GM18511 (cell line): ENCODE data around the gene KIAA0753.

ENCODE experiments used
- ATAC-seq: cut with Tn5 transposase; IDR thresholded peaks from one replicate; pipeline ENCODE4 v1.9.1; 2021; ENCODE audit warnings: mild to moderate bottlenecking, moderate library complexity; ENCODE audit not compliant: unreplicated experiment

The KIAA0753 gene

DNA sequence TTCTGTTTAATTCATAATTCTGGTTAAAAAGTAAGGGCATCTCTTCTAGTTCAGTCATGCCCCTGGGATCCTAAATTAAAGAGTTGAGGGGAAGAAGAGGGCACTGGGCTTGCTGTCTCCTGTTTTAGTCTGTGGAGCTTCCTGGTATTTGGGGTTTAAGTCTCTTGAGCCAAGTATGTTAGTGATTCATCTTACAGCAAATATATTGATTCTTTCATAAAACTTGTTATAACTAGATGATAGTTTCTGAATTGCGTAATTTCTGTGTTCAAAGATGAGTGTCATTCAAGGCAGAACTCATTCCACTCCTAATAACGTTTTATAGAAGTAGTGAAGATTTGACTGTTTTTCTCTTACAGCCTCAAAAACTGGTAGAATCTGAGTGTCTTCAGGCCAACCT is 2.1 kb upstream of the KIAA0753 start:
- ATAC-seq = no peak

DNA sequence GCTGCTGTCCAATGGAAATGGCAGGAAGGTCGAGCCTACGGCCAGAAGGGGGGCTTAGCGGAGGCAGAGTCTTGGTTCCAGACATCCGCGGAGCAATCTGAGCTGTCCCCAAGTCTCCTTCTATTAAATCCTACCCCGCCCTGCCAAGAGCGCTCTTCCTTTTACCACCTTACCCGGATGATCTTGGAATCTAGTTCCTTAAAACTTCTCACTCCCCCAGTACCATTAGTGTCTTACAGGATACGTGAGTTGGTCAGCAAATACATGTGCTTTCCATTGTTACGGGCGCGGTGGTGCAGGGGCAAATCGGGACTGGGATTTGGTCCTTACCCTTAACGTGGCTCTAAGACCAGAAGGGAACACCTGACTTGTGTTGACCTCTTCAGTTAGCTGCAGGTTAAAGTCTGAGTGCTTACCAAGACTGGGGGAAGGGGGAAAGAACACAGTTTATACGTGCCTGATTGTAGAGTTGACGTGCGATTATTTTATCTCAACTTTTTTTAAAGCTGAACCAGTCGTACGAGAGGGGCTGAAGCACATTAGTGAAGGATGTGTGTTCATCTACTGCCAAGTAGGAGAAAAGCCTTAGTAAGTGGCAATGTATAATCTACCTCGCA is 844 bp upstream of the KIAA0753 start:
- ATAC-seq = peak; percentile 19

DNA sequence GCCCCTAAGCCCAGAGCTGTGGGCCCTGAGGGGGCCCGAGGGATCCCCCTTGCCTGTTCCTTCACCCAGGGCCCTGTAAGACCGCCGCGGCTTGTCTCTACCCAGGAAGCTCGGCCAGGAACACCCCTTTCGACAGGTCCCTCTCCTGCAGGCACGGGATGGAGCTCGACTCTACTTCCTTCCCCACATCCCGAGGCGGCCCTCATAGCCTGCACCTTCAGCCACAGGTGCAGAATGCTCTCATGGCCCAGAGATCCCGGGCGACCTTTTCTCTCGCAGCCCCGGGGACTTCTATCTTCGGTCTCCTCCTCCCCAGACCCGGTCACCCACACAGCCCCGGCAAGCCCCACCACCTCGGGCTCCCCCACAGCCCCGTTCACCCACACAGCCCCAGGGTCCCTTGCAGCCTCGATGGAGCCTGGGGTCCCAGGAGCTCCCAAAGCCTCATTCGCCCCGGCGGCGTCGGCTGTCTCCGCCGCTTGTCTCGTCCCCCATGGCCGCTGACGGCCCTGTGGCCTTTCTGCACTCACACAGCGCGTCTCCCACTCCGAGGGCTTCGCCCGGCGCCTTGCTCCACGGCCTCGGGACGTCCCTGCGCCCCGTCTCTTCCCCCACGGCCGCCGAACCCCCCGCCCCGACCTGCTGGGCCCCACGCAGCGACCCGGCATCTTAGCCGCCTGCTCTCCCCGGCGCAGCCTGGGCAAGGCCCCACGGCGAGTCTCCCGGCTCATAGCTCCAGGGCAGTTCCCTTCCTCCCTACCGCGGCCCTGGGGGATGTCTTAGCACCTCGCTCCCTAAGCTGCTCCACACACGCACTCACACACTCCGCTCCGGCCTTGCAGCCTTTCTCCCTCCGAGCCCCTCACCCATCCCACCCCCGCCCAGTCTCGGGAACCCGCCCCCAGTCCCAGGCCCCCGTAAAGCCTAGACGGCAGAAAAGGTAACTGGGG is 650 bp downstream of the KIAA0753 start:
- ATAC-seq = peak; percentile 6

DNA sequence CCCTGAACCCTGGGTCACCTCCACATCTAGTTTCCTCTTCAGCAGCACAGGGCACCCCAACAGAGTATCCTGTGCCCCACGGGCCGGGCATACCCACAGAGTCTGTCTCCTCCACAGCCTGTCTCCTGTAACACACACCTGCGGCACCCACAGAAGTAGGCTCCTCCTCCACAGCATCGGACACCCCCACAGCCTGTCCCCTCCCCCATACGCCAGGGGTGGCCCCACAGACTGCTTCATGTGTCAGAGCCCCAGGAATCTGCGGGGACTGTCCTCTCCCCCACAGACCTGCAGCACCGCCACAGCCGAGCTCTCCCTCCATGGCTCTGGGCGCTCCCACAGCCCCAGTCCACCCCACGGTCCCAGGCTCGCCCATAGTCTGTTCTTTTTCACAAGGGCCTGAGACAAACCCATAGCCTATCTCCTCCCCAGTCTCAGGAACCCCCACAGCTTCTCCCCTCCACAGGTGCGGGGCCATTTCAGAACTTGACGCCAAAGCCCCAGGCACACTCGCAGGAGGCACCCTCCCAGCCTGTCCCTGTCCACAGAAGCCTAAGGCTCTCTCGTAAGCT is 1.4 kb downstream of the KIAA0753 start:
- no peak for ATAC-seq

DNA sequence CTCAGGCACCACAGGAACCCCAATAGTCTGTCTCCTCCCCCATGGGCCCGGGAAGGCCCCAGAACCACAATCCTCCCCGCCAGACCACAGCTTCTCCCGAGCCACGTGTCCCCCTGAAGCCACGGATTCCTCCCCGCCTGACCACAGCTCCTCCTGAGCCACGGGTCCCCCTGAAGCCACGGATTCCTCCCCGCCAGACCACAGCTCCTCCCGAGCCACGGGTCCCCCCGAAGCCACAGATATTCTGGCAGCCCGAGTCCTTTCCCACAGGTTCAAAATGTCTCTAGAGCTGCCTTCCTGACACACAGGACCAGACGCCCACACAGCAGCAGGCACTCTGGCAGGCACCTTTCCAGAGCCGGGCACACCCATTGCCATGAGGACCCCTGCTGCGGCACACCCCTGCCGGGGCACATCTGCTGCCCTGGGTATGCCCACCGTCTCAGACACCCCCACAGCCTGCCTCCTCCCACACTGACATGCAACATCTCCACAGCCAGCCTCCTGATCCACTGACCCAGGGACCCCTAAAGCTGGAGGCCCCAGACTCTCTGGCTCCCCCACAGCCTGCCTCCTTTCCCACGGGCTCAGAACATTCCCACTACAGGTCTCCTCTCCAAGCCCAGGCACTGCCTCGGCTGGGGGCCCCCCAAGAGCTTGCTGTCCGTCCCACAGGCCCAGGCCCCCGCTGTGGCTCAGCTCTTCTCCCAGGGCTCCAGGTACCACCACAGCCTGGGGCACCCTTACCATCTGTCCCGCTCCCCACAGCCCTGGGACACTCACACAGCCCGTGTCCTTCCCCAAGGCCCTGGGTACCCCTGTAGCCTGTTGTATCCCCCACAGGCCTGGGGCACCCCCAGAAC is 2.2 kb downstream of the KIAA0753 start:
- ATAC-seq = no peak

DNA sequence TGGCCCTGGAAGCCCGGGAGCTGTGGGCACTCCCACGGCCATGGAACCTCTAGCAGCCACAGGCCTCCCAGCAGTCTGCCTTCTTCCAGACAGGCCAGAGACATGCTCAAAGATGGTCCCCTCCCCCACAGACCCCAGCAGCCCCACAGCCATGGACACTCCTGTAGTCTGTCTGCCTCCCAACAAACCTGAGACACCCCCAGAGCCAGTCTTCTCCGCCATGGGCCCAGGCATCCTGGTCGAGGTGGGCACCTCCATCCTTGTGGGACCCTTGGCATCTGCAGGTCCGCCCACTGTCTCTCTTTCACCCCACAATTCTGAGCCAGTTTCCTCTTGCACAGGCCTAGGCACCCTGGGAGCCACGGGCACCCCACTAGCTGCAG is 3.1 kb downstream of the KIAA0753 start:
- ATAC-seq = no peak

DNA sequence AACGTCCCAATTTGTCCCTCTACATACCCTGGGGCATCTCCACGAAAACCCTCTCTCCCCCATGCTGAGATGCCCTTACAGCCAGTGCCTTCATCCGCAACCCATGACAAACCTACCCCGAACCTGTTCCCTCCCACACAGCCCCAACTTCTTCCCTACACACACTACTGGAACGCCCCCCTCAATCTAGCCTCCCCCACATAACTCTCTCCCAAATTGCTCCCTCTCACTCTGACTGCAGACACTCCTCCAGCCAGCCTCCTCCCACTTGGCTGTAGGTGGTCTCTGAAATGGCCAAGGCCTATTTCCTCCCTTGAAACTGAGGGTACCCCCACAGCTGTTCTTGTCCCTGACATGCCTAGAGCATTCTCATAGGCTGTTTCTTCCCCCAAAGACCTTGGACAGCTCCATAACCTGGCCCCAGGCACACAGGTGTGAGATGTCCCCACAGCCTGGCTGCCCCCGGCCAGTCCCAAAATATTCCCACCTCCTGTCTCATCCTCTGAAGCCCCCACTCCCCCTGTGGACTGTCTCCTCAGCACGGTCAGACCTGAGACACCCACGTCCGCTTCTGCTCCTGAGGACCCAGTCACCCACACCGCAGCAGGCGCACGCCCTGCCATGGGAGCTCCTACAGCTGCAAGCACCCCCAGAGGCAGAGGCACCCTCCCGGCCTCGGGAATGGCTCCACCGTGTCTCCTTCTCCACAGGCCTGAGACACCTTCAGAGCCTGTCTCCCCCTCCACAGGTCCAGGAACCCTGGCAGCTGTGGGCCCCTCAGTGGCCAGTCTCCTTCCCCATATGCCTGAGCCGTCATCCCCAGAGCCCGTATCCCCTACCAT is 3.7 kb downstream of the KIAA0753 start:
- ATAC-seq = no peak

DNA sequence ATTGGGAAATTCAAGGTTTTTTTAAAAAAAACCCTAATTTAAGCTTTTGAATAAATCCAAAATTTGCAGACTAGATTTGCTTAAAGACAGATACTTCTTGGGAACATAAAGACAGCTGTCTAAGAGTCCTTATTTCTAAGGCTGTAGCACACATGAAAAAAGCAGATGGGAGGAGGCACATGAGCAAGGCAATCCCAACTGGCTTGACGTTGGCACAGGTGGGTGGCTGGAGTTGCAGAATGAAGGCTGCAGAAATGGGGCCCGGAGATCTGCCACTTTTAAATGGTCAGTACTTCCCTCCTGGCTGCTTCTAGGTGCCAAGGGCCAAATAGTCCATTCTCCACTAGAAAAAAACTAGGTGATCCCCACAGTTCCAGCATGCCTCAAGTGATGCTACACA is 4.4 kb downstream of the KIAA0753 start:
- ATAC-seq = no peak

DNA sequence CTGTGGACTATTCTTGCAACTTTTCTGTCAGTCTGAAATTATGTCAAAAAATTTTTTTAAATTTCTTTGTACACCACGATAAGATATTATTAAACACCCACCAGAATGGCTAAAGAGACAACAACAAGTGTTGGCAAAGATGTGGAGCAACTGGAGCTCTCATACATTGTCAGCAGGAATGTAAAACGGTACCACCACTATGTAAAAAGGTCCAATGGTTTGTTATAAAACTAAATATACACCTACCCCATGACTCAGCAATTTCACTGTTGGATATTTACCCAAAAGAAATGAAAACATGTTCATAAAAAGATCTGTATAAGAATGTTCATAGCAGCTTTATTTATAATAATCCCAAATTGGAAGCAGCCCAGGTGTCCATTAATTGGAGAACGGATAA is 7.2 kb downstream of the KIAA0753 start:
- no peak for ATAC-seq

DNA sequence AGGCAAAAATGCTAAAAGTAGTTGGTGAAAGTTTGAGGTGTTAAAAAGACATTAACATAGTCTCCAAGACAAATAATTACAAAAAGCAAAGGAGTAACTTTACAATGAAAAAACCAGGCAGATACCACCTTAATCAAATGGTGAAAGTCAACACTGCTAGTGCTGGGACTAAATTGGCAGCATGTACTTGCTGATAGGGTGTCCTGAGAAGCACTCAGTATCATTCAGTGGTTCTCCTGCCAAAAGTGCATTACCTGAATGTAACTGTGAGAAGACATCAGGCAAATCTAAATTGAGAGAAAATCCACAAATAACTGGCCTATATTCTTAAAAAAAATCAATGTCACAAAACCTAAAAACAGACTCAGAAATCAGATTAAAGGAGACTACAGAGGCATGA is 8.0 kb downstream of the KIAA0753 start:
- ATAC-seq = no peak

DNA sequence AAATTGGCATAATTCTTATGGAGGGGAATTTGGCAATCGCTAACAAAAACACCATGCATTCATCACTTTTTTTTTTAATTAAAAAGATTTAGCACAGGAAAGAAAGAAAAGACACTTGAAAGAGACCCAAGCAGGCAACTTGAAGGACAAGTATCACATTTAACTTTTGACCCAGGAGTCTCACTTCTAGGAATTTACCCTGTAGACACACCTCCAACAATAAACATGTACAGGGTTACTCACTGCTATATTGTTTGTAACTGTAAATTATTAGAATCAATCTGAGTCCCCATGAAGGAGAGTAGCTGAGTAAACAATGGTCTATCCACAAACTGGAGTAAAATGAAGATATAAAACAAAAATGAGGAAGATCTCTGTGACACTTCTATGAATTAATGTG is 10.1 kb downstream of the KIAA0753 start:
- ATAC-seq = no peak

DNA sequence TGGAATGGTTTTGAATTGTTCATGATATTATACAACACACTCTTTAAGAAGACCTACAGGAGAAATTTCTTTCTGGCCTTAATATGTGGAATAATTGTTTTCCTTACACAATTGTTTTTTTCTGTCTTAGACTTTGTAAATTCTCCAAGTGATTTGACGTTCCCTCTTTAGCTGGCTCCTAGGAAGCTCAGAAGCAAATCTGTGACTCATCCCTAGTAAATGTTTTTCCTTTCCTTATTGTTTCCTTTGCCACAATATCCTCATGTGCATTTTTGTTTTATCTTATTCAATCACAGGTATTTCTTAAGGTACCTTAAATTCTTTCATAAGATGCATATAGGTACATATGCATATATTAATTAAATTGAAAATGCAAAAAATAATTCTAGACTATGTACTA is 13.5 kb downstream of the KIAA0753 start:
- no peak for ATAC-seq

DNA sequence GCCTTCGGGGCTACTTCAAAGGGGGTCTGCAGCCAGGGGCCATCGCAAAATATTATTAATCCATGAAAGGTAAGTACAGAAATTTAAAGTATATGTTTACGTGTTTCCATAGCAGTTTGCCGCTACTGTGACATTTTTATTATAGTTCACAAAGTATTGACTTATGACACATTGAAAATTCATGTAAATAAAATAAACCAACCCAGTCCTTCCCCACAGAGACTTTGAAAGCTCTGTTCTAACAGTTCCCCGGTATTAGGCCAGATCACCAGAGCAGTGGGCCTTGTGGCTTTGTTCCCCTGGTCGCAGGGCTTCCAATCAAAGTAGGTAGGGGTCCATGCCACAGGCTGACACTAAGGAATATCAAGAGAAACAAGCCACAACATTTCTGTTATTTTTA is 13.9 kb downstream of the KIAA0753 start:
- ATAC-seq = no peak

DNA sequence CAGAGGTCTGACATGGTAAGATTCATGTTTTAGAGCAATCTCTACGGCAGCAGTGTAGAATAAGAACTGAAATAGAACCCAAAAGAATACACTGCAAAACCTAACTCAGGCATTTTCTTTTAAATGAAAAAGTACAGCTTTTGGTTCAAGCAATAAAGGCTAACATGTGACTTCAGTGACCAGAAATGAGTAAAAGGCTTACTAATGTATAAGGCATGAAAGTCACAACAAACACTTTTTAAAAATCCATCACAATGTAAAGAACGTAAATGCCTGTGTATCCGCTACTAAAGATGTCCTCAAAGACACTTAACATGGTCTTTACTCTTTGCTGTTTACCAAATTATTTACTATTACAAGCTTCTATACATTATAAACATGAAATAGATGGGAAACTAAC is 16.6 kb downstream of the KIAA0753 start:
- no peak for ATAC-seq

DNA sequence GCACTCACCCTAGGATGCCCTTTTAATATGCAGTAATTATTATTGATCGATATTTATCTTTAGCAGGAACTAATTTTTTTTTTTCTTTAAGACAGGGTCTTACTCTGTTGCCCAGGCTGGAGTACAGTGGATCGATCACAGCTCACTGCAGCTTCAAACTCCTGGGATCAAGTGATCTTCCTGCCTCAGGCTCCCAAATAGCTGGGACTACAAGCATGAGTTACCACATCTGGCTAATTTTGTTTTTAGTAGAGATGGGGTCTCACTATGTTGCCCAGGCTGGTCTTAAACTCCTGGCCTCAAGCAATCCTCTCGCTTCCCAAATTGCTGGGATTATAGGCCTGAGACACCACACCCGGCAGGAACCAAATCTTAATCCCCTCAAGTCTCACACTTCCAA is 29.3 kb downstream of the KIAA0753 start:
- no peak for ATAC-seq

DNA sequence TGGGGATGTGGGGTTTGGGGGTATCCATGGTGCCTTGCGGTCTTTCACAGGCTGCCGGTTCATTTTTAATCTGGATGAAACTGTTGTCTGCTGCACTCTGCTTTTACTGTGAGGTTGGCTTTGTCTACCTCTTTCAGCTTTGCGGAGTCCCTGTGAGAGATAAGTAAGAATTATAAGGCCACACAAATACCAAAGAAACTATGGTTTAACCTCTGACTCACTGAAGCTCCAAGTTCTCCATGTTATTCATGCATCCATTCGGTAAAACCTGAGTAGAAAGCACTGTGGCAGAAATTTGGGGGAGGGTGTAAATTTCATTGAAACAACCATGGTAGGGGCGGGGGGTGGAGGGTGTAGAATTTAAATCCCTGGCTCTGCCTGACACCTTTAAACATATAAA is 30.5 kb downstream of the KIAA0753 start:
- ATAC-seq = no peak

DNA sequence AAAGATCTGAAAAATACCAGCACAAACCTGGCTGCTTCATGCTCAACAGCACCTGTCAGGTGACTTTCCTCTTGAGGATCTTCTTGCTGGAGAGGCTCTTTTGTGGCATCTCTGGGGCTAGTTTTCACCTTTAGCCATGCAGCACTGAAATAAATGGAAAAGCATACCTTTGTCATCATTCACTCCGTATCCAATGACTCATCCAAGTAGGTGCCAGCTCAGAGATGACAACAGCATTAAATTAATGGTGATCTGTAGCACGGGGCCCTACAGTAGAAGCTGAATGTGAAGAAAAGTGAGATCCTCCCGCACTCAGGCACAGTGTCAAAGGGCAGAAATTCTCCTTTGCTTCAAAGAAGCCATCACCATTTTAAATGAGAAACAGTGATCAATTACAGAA is 32.2 kb downstream of the KIAA0753 start:
- ATAC-seq = no peak

DNA sequence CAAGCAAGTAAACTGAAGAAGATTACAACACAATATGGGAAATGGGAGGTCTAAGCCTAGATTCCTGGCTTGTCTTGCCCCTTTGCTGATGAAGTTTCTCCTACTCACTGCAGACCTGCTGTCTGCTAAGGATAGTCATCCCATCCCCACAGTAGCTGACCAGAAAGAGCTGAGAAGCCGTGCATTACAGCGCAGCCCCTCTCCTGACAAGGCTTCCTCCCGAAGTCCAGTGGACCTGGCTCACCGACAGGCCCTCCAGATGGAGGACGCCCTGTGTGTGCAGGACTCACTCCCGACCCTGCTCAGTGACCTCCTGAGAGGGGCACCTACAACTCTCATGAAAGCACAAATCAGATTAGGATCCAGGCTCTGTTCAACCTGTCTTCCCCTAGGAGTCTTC is 35.4 kb downstream of the KIAA0753 start:
- ATAC-seq = no peak

DNA sequence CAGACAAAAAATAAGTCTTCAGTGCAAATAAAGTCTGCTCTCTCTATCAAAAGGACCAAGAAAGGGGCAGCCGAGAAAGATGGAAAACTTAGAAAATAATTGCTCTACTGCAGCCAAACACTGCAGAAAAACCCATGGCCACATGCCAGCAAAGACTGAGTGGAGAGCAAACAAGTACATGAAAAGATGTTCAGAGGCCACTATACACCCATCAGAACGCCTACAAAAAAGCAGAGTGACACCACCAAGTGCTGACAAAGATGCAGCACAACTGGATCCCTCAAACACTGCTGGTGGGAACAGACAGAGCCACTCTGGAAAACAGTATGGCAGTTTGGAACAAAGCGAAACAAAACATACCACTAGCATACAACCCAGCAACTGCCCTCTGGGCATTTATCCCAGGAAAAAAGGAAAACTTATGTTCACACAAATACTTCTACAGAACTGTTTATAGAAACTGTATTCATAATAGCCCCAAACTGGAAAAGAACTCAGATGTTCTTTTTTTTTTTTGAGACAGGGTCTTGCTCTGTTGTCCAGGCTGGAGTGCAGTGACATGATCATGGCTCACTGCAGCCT is 36.7 kb downstream of the KIAA0753 start:
- ATAC-seq = no peak

DNA sequence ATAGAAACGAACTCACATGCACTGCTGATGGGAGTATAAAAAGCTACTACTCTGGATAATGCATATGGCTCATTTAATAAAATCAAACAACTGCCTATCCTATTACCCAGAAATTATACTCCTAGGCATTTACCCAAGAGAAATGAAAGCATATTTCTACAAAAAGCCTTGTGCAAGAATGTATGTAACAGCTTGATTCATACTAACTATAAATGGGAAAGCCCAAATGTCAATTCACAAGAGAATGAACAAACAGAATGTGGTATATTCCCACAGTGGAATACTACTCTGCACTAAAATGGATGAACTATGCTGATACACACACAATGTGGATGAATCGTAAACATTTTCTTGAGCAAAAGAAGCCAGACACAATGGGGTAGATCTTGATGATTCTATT is 38.4 kb downstream of the KIAA0753 start:
- no peak for ATAC-seq
